HG03442 (cell line): ENCODE data around the gene TNFAIP6.

ENCODE experiments used
- ATAC-seq: cut with Tn5 transposase; IDR thresholded peaks from one replicate; pipeline ENCODE4 v1.9.1; 2021; ENCODE audit warnings: mild to moderate bottlenecking, moderate library complexity; ENCODE audit not compliant: unreplicated experiment

Gene TNFAIP6

DNA sequence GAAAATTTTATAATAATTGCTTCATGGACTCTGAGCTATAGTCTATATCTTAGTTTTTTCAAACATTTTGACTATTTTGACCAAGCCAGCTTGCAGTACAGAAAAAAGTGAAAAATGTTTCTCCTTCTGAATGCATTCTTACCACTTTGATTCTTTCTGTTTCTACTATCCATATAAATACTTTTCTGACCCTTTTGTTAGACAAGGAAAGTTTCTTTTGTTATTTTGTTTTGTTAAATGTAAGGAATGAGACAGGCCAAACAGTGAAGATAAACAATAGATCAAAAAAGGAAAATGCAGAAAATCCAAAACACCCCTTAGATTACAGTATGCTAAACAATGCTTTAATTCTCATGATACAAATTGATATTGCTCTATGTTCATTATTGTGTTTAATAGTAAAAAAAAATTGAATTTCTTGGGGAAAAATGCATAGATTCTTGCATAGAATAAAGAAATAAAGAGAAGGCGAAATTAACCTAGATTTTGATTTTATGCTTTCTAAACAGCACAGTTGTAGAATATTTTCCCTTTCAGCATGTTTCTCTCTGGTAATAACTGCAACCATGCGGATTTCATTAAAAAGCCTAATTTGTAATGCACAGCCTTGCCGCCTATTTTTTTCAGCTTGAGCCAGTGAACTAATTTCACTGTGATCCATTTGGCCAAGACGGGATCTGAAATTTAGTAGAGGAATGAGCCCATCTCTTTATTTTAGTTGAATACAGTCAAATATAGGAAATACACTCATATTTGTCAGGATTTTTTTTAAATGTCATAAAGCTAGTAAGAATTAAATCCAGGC, 976 bp downstream of the TNFAIP6 start:
- ATAC-seq: no peak

- no peak for ATAC-seq
Measured at GRCh38 chr2:151359768-151360461, 2.5 kb downstream of the TNFAIP6 start.

GRCh38 chr2:151361674-151362370, 4.4 kb downstream of the TNFAIP6 start:
- no peak for ATAC-seq

- peak; percentile 87 for ATAC-seq
Measured at GRCh38 chr2:151363709-151364108, 6.3 kb downstream of the TNFAIP6 start.

DNA sequence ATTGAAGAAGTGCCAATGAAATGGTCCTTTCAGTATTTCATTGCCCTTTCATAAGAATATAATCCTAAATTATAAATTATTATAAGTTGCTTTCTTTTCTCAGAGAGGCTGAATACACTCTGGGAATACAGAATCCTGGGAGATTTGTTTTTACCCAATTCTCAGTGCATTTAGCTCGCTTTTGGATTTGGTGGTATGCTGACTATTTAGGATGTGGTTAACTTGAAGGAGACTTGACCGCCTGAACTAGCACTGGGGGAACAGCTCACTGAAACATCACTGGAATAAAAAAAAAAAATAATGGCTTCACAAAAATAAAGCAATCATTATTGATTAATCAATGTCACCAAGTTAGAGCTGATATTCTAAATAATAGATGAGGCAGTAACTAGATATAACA, 10.2 kb downstream of the TNFAIP6 start:
- no peak for ATAC-seq

DNA sequence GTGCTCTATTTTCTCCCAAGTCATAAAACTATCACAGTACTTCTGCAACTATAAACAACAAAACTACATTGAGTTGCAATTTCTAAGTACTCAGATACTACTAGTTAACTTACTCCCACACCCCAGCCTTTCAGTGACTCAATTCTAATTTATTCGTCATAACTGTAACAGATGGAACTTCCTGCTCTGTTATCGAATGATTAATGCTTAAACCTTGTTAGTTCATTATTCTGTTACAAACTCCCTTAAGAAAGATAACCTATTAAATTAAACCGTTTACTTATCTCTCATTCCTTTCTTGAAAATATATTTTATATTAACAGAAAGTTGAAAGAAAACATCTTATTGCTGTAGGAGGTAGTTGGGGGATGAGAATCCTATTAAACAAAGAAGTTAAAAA, 17.0 kb downstream of the TNFAIP6 start:
- peak; percentile 97 for ATAC-seq

GRCh38 chr2:151379169-151379568, 21.8 kb downstream of the TNFAIP6 start:
- no peak for ATAC-seq

DNA sequence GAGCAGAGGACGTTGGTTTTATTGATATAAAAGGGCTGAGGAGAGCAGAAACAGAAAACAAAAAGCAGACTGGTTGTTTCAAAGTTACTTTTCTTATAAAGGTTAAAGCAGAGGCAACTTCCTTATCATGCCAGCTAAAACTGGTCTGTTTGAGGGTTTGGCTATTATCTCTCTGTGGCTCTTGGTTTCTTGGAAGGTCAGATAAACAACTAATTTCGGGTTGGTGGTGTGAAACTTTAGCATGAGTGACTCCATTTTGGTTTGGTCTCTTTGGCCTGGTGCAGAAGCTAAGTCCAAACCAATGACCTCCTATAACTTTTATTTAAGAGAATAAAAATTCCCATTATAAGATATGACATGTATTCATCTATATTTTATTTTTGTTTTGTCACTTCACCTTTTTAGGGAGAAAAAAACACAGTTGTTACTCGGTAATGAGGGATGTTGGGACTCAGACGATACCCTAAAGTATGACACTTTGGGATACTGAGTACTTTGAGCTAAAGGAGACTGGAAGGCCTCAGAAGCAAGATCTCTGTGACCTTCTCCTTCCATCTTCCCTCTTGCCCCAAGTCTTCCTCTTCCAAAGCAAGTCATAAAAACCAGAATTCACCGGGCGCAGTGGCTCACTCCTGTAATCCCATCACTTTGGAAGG, 23.3 kb downstream of the TNFAIP6 start:
- no peak for ATAC-seq

DNA sequence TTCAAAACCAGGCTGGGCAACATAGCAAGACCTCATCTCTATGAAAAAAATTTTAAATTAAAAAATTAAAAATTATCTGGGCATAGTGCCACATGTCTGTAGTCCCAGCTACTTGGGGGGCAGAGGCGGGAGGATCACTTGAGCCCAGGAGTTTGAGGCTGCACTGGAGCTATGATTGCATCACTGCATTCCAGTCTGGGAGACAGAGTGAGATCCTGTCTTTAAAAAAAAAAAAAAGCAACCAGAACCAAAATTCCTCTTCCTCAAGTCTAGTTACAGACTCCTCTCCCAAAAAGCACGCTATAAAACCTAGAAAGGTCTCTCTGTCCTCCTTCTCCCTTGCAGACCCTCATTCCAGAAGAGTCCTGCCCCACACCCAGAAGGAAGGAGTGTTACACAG, 23.9 kb downstream of the TNFAIP6 start:
- ATAC-seq: no peak

- ATAC-seq: no peak
Measured at GRCh38 chr2:151388011-151388410, 30.6 kb downstream of the TNFAIP6 start.

- ATAC-seq: no peak
Measured at GRCh38 chr2:151391436-151391835, 34.0 kb downstream of the TNFAIP6 start.

GRCh38 chr2:151394509-151394908, 37.1 kb downstream of the TNFAIP6 start:
- ATAC-seq: no peak

DNA sequence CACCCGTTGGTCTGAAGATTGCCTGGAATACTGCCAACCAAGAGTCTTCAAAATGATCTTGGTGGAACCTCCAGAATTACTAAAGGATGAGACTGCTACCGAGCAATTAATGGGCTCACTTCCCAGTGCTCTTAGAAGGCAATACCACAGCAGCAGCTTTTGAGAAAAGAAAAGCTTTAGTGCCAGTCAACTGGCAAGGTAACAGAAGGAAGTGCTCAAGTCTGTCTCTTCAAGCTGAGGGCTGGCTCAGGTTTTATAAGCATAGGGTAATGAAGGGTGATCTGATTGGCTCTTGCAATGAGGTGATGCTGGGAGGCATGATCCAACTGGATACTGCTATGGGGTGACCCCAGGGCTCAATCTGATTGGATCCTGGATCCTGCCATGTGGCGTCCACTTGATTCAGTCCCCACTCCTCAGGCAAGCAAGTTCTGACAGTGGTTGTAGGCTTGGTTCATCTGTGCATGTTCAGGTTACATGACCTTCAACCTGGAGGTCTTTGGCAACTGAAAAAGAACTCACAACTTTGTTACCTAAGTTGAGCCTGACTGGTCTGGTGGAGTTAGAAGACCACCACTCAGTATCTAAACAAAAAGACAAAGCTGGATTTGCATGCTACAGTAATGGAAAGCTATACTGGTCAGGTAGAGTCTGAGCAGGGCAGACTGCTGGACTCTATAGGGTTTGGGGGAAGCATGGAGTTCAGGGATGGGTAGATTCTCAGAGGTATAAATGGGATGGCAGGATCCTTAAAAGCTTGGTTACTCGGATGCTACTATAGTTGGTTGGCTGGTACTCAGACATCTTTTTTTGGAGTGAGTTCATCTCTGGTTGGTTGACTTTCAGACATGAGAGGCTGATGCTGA, 38.4 kb downstream of the TNFAIP6 start:
- ATAC-seq: no peak

GRCh38 chr2:151399981-151400380, 42.6 kb downstream of the TNFAIP6 start:
- ATAC-seq: no peak

DNA sequence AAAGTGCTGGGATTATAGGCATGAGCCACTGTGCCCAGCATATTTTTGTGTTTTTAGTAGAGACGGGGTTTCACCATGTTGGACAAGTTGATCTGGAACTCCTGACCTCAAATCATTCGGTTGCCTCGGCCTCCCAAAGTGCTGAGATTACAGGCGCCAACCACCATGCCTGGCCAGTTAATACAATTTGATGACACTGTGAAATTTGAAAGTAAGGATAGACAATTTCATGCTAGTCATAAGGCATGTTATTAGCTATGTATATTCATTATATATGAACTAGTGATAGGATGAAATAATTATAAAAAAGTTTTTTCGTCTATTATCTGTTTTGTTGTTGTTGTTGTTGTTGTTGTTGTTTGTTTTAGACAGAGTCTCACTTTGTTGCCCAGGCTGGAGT, 43.8 kb downstream of the TNFAIP6 start:
- ATAC-seq: no peak

- ATAC-seq: no peak
Measured at GRCh38 chr2:151403914-151404313, 46.5 kb downstream of the TNFAIP6 start.

DNA sequence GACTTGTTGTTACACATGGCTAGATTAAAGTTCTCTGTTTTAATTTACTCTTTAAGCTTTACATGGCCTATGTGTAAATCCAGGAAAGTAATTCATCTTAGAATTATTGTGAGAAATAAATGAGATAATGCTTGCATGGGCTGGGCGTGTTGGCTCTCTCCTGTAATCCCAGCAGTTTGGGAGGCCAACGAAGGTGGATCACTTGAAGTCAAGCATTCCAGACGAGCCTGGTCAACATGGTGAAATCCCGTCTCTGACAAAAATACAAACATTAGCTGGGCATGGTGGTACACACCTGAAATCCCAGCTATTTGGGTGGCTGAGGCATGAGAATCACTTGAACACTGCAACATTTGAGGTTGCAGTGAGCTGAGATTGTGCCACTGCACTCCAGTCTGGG, 48.0 kb downstream of the TNFAIP6 start:
- ATAC-seq: no peak

DNA sequence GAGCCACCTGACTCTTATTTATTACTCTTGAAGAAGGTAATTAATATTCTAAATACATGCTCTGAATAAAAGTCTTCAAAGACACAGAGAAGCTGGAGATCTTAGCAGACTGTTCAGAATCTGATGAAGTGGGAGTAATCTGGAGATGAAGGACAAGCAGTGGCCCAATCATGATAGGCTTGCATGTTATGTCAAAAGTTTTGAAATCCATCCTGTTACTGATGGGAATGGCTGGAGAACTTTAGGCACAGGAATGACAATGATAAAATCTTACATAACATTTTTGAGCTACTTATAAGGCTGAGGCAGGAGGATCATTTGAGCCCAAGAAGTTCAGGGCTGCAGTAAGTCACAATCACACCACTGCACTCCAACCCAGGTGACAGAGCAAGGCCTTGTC, 49.9 kb downstream of the TNFAIP6 start:
- ATAC-seq: no peak

GRCh38 chr2:151408788-151409600, 51.6 kb downstream of the TNFAIP6 start:
- no peak for ATAC-seq
